Activated gamma-delta T cell treated with anti-CD3 and anti-CD28 coated beads, Interleukin-2, amount 50 U/mL, for 16 hours (primary cell): Measurements from ENCODE around the gene ATMIN.
A peak's percentile ranks its signal among the peaks of the same experiment; 100 is the strongest.

Experiments used
- DNase-seq: peaks from one replicate; pipeline ENCODE4 v3.0.0-alpha.2; 2020; ENCODE audit warnings: low read depth

ATMIN gene, protein sequence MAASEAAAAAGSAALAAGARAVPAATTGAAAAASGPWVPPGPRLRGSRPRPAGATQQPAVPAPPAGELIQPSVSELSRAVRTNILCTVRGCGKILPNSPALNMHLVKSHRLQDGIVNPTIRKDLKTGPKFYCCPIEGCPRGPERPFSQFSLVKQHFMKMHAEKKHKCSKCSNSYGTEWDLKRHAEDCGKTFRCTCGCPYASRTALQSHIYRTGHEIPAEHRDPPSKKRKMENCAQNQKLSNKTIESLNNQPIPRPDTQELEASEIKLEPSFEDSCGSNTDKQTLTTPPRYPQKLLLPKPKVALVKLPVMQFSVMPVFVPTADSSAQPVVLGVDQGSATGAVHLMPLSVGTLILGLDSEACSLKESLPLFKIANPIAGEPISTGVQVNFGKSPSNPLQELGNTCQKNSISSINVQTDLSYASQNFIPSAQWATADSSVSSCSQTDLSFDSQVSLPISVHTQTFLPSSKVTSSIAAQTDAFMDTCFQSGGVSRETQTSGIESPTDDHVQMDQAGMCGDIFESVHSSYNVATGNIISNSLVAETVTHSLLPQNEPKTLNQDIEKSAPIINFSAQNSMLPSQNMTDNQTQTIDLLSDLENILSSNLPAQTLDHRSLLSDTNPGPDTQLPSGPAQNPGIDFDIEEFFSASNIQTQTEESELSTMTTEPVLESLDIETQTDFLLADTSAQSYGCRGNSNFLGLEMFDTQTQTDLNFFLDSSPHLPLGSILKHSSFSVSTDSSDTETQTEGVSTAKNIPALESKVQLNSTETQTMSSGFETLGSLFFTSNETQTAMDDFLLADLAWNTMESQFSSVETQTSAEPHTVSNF

GRCh38 chr16:81035398-81035974 is at the start of gene ATMIN:
TSS of gene ATMIN (plus strand) at chr16:81035842. CDS start at chr16:81035871, 29 bp downstream.
- peak; percentile 85 for DNase-seq

GRCh38 chr16:80986557-80986956 is 49.1 kb upstream of the ATMIN start:
- DNase-seq, result no peak

GRCh38 chr16:80988756-80989155 is 46.9 kb upstream of the ATMIN start:
- no peak for DNase-seq

GRCh38 chr16:80989801-80990200 is 45.8 kb upstream of the ATMIN start:
- no peak for DNase-seq

GRCh38 chr16:80990577-80990976 is 45.1 kb upstream of the ATMIN start:
- no peak for DNase-seq

DNA sequence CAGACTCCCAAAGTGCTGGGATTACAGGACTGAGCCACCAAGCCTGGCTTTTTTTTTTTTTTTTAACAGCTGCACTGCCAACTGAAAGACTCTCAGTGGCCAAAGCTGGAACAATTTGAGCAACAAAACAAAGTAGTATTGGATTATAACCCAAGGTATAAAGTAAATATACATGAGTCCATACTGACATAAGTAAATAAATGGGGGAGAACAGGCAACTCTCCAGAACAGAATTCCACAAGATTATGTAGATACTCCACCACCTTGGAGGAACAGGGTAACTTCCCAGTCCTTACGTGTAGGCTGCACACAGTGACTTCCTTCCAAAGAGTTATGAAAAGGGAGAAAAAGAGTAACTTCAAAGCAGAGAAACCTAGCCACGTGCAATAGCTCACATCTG is 44.7 kb upstream of the ATMIN start:
- DNase-seq, result no peak

DNA sequence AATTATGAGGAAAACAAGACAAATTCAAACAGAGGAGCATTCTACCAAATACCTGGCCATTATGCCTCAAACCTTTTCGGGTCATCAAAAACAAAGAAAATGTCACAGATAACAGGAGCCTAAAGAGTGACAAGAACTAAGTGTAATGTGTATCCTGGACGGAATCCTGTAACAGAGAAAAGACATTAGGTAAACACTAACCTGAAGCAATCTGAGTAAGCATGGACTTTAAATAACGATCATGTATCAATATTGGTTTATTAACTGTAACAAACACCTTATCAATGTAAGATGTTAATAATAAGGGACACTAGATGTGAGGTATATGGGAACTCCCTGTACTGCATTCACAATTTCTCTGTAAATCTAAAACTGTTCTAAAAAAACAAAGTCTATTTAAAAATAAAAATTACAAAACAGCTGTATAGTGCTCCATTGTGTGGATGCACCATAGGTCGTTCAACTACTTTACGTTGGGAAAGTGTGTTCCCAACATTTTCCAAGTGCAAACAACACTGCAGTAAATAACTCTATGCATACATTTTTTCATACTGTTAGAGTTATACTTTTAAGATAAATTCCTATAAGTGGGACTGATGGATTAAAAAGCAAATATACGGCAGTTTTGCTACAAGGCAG is 43.7 kb upstream of the ATMIN start:
- DNase-seq, result no peak

DNA sequence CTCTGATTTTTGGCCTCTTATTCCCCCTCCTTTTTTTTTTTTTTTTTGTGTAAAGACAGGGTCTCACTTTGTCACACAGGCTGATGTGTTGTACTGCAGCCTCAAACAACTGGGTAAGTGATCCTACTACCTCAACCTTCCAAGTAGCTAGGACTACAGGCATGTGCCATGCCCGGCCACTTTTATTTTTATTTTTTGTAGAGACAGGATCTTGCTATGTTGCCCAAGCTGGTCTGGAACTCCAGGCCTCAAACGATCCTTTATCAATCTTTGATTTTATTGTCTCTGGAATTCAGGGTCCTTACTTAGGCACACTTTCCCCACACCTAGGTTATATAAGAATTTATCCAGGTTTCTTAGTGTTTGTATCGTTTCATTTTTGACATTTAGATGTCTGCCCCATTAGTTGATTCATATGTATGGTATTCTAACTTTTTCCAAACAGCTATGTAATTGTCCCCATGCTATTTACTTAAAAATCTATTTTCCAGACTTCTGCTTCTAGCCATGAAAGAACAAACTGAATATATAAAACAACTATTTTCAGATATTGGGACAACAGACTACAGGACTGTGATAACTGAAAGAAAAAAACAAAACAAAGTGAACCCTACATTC is 42.9 kb upstream of the ATMIN start:
- no peak for DNase-seq

DNA sequence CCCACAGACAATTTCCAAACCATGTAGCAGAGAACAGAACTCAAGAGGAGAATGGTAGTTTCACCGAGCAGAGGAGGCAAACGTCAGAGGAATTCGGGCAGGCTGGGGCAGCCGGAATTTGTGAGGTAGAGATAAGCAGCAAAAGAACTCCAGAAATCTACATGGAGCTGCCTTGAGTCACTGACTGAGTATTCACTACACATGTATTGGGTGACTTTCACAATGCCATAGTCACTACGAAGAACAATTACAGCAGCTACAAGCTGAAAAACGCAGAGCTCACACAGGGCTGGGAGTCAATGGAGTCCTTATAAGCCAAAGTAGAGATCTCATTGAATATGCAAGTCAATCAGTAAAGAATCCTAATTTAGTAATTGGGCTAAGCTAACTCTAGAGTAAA is 42.3 kb upstream of the ATMIN start:
- DNase-seq, result no peak

- no peak for DNase-seq
These were observed 41.8 kb upstream of the ATMIN start for GRCh38 chr16:80993834-80994233.

DNA sequence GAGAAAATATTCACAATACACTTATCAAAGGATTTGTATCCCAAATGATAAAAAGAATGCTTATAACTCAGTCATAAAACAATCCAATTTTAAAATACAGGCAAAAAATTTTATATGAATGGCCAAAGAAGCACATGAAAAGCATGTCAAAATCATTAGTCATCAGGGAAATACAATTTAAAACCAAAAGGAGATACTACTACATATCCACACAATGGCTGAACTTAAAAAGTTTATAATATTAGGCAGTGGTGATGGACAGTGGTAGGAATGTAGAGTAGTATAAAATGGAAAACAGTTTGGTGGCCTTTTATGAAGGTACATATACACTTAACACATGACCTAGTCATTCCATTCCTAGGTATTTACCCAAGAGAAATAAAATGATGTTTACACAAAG is 41.2 kb upstream of the ATMIN start:
- no peak for DNase-seq

- no peak for DNase-seq
These were observed 38.9 kb upstream of the ATMIN start for GRCh38 chr16:80996688-80997138.

DNA sequence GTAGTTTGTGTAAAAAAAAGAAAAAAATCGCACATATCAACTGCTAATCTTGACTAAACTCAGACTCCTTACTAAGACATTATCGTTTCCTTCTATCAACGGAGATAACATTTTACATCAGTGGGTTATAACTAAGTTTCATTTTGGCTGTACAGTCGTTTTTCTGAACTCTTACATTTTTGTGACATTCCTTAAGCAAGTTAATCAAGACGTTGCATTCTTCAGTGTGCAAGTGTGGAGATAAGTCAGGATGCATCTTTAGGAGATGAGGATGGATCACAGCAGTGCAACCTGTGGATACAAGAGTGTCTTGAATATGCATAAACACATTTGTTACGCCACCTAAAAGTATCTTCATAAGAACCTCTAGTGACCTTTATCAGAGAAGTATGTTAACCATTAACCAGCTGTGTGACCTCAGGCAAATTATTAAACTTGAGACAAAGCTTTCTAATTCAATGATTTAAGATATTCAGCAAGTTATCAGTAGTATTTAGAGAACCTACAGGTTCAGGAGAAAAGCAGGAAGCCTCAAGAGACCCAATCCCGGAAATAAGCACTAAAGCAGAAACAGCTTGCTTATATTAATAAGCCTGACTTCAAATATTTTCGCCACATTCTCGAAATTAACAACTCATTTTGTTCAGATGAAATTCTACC is 38.4 kb upstream of the ATMIN start:
- no peak for DNase-seq

- DNase-seq, result no peak
These were observed 37.5 kb upstream of the ATMIN start for GRCh38 chr16:80997964-80998620.

DNA sequence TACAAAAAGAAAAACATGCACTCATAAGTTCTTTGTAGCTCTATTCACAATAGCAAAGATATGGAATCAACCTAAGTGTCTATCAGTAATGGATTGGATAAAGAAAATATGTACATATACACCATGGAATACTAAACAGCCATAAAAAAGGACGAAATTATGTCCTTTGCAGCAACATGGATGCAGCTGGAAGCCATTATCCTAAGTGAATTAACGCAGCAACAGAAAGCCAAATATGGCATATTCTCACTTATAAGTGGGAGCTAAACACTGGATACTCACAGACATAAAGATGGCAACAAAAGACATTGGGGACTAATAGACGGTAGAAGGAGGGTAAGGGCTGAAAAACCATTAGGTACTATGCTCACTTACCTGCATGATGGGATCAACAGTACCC is 34.8 kb upstream of the ATMIN start:
- DNase-seq, result no peak

DNA sequence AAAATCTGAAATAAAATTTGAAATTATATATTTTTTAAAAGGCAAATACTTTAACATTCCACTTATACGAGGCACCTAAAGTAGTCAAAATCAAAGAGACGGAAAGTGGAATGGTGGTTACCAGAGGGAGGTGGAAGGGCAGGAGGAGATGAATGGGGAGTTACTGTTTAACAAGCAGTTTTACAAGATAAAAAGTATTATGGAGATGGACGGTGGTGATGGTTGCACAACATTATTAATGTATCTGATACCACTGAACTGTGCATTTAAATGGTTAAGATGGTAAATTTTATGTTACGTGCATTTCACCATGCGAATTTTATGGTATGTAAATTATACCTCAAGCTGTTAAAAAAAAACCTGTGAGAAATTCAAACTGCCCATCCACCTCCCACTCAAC is 34.3 kb upstream of the ATMIN start:
- DNase-seq, result no peak

DNA sequence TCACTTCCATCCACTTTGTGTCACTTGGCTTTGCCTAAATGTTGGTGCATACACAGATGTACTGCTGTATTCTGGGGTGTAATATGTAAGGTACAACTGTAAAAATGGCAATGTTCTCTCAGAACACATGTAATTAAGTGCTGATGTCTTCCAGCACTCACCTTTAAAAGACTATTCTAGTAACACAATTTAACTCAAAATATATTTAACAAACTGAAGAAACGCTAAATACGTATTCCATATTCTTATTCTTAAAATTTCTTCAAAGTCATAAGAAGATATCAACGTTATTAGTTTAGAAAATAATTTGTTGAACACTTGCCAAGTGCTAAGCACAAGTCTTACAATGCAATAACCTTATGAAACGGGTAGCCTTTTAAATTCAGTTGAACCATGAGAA is 32.6 kb upstream of the ATMIN start:
- no peak for DNase-seq

- DNase-seq, result no peak
These were observed 31.8 kb upstream of the ATMIN start for GRCh38 chr16:81003610-81004460.

- DNase-seq, result no peak
These were observed 30.8 kb upstream of the ATMIN start for GRCh38 chr16:81004646-81005353.
